Activated T-helper 1 cell treated with Interleukin-2 at 50 U/mL for 16 hours (primary cell): ENCODE data around the gene PCDHGB3.
"Not testable (repeated sequence)": the region's sequence is repeated elsewhere in the genome, so short reads cannot be mapped to it uniquely, and the experiment has no call there.

Experiments
- DNase-seq: peaks from one replicate; pipeline ENCODE4 v3.0.0-alpha.2; 2020; ENCODE audit warnings: low read depth

Gene PCDHGB3

DNA sequence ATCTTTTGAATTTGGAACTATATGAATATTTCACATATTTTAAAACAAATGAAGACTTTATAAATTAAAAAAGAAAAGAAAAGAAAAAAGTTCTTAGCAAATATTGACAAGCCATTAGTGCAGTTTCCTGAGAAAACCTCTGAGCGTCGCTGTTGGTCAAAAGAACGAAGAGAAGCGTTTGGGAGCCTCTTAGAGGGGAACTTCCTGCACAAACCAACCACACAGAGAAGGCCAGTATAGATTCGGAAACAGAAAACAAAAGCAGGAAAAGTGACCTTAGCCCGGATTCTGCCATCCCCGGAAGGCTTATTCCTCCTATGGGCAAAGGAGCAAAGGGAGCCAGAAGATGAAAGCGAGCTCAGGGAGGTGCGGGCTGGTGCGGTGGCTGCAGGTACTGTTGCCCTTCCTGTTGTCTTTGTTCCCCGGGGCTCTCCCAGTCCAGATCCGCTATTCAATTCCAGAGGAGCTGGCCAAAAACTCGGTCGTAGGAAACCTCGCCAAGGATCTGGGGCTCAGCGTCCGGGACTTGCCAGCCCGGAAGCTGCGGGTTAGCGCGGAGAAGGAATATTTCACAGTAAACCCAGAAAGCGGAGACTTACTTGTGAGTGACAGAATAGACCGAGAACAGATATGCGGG is 10.1 kb upstream of the PCDHGB3 start, which contains the start of gene PCDHGB2:
PCDHGB2 (plus strand) TSS at position 205 of the 637 bp plus-strand sequence; CDS start at position 347, 142 bp downstream.
- no peak for DNase-seq

- DNase-seq, result no peak
Measured at GRCh38 chr5:141360685-141361084, 9.4 kb upstream of the PCDHGB3 start.

- DNase-seq, result no peak
Measured at GRCh38 chr5:141362719-141363118, 7.3 kb upstream of the PCDHGB3 start.

GRCh38 chr5:141363952-141364660 is 5.9 kb upstream of the PCDHGB3 start, which contains the start of gene PCDHGA5:
Gene PCDHGA5, plus strand, starts transcription at chr5:141364162. Its CDS starts 169 bp downstream, at chr5:141364331.
- DNase-seq, result no peak

DNA sequence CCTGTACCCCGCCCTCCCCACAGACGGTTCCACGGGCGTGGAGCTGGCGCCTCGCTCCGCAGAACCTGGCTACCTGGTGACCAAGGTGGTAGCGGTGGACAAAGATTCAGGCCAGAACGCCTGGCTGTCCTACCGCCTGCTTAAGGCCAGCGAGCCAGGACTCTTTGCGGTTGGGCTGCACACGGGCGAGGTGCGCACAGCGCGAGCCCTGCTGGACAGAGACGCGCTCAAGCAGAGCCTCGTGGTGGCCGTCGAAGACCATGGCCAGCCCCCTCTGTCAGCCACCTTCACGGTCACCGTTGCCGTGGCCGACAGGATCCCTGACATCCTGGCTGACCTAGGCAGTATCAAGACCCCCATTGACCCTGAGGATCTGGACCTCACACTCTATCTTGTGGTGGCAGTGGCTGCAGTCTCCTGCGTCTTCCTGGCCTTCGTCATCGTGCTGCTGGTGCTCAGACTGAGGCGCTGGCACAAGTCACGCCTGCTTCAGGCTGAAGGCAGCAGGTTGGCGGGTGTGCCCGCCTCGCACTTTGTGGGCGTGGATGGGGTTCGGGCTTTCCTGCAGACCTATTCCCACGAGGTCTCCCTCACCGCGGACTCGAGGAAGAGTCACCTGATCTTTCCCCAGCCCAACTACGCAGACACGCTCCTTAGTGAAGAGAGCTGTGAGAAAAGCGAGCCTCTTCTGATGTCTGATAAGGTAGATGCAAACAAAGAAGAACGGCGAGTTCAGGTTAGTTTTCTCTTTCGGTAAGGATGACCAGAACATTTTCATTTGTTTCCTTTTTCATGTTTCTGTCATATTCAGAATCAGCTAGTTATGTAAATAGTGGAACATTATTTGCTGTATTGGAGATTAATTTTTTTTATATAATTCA is 3.8 kb upstream of the PCDHGB3 start:
- DNase-seq, result no peak

DNA sequence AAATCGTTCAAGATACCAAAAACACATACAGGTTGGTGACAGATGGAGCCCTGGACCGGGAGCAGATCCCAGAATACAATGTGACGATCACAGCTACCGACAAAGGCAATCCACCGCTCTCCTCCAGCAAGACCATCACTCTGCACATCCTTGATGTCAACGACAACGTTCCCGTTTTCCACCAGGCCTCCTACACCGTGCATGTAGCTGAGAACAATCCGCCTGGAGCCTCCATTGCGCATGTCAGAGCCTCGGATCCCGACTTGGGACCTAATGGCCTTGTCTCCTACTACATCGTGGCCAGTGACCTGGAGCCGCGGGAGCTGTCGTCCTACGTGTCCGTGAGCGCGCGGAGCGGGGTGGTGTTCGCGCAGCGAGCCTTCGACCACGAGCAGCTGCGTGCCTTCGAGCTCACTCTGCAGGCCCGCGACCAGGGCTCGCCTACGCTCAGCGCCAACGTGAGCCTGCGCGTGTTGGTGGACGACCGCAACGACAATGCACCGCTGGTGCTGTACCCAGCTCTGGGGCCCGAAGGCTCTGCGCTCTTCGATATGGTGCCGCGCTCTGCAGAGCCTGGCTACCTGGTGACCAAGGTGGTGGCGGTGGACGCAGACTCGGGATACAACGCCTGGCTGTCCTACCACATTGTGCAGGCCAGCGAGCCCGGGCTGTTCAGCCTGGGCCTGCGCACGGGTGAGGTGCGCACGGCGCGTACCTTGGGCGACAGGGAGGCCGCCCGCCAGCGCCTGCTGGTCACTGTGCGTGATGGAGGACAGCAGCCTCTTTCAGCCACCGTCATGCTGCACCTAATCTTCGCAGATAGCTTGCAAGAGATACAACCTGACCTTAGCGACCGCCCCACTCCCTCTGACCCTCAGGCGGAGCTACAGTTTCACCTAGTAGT is 1.8 kb downstream of the PCDHGB3 start:
- no peak for DNase-seq

DNA sequence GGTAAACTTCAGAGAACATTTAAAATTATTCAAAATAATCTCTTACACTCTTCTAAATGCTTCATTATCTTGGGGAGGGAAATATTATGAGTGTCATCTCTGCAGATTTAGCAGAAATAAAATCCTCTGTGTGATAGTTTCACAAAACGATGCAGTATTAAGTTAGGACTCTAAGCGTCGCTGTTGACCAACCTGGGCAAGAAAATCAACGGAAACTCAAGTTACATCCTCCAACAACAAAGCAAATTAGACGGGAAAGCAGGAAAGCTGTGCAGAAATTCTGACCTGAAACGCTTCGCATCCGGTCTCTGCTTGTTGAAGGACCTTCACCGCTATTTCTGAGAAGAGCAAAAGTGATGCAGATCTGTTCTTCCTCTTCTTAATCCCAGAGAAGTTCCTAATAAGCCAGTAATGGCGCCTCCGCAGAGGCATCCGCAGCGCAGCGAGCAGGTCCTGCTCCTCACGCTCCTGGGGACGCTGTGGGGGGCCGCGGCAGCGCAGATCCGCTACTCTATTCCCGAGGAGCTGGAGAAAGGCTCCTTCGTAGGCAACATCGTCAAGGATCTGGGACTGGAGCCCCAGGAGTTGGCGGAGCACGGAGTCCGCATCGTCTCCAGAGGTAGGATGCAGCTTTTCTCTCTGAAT is 3.8 kb downstream of the PCDHGB3 start, which contains the start of gene PCDHGA6:
PCDHGA6 (plus strand) TSS at position 219 of the 645 bp plus-strand sequence; CDS start at position 412, 193 bp downstream.
- no peak for DNase-seq

GRCh38 chr5:141374627-141375026 is 4.6 kb downstream of the PCDHGB3 start:
- DNase-seq, result no peak

- not testable (repeated sequence) for DNase-seq
Measured at GRCh38 chr5:141375444-141376155, 5.6 kb downstream of the PCDHGB3 start.

DNA sequence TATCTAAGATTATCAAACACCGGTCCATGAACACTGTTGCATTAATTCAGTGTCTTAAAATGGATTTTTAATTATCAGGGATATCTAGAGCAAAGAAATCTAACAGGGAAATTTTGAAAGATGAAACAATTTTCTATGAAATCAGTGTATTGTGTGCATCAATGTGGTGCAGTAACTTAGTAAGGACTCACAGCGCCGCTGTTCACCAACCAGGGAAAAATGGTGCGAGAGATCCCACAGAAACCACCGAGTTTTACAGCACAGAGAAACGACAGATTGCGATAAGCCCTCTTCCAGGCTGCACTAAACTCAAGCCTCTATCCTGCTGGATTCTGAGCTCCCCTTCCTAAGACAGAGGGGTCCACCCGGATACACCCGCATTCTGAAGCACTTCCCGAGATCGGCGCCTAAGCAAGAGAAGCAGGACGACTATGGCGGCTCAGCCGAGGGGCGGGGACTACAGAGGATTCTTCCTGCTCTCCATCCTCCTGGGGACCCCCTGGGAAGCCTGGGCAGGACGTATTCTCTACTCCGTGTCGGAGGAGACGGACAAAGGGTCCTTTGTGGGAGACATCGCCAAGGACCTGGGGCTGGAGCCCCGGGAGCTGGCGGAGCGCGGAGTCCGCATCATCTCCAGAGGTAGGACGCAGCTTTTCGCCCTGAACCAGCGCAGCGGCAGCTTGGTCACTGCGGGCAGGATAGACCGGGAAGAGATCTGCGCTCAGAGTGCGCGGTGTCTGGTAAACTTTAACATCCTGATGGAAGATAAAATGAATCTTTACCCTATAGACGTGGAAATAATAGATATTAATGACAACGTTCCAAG is 12.6 kb downstream of the PCDHGB3 start, which contains the start of gene PCDHGA7:
PCDHGA7 (plus strand) TSS at position 274 of the 826 bp plus-strand sequence; CDS start at position 432, 158 bp downstream.
- DNase-seq, result no peak

- no peak for DNase-seq
Measured at GRCh38 chr5:141383345-141383744, 13.3 kb downstream of the PCDHGB3 start.

DNA sequence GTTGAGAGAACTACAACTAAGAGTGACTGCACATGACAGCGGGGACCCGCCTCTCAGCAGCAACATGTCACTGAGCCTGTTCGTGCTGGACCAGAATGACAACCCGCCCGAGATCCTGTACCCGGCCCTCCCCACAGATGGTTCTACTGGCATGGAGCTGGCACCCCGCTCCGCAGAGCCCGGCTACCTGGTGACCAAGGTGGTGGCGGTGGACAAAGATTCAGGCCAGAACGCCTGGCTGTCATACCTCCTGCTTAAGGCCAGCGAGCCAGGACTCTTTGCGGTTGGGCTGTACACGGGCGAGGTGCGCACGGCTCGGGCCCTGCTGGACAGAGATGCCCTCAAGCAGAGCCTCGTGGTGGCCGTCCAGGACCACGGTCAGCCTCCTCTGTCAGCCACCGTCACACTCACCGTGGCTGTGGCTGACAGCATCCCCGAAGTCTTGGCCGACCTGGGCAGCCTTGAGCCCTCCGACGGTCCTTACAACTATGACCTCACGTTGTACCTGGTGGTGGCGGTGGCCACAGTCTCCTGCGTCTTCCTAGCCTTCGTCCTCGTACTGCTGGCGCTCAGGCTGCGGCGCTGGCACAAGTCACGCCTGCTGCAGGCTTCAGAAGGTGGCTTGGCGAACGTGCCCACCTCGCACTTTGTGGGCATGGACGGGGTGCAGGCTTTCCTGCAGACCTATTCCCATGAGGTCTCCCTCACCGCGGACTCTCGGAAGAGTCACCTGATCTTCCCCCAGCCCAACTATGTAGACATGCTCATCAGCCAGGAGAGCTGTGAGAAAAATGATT is 14.6 kb downstream of the PCDHGB3 start:
- no peak for DNase-seq

- not testable (repeated sequence) for DNase-seq
Measured at GRCh38 chr5:141387557-141388311, 17.7 kb downstream of the PCDHGB3 start, which contains the start of gene PCDHGB4. Gene PCDHGB4, plus strand, starts transcription at chr5:141387698. Its CDS starts 187 bp downstream, at chr5:141387885.

DNA sequence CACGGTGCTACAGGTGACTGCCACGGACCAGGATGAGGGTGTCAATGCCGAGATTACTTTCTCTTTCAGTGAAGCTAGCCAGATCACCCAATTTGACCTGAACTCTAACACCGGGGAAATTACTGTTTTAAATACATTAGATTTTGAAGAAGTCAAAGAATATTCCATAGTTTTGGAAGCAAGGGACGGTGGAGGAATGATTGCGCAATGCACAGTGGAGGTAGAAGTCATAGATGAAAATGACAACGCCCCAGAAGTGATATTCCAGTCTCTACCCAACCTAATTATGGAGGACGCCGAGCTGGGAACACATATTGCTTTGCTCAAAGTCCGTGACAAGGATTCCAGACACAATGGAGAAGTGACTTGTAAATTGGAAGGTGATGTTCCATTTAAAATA is 18.6 kb downstream of the PCDHGB3 start:
- no peak for DNase-seq

GRCh38 chr5:141389153-141390042 is 19.4 kb downstream of the PCDHGB3 start:
- no peak for DNase-seq
